Smooth muscle cell (in vitro differentiated cells): ENCODE data around the gene CRYBG1. TPM values are rescaled to one million over a fixed set of nuclear protein-coding genes. Genes with fewer than 3 reads are reported as not detected.

Experiments
- DNase-seq: peaks from one replicate; lab custom pipeline; 2025; ENCODE audit not compliant: unreplicated experiment; lab: John Stamatoyannopoulos, UW
- H2AFZ ChIP-seq: fragments of 200-600 bp; sonication (generic); 2 replicates; pipeline ENCODE4 v1.6.0; 2016; ENCODE audit warnings: antibody characterized with exemption, low read depth, mild to moderate bottlenecking
- H3F3A ChIP-seq: fragments of 200-600 bp; sonication (generic); 2 replicates; pipeline ENCODE4 v1.6.0; 2017; ENCODE audit warnings: antibody characterized with exemption, low read depth
- H3K27ac ChIP-seq: fragments of 200-600 bp; sonication (generic); 2 replicates; pipeline ENCODE4 v1.5.1; 2016; ENCODE audit warnings: low read depth, mild to moderate bottlenecking
- H3K27me3 ChIP-seq: fragments of 200-600 bp; sonication (generic); 2 replicates; pipeline ENCODE4 v1.6.1; 2016; ENCODE audit warnings: low read depth, mild to moderate bottlenecking
- H3K36me3 ChIP-seq: fragments of 200-600 bp; sonication (generic); 2 replicates; pipeline ENCODE4 v1.5.1; 2016; ENCODE audit warnings: low read depth
- H3K4me1 ChIP-seq: fragments of 200-600 bp; sonication (generic); 2 replicates; pipeline ENCODE4 v1.5.1; 2016; ENCODE audit warnings: low read depth
- H3K4me2 ChIP-seq: fragments of 200-600 bp; sonication (generic); 2 replicates; pipeline ENCODE4 v1.6.0; 2016; ENCODE audit warnings: mild to moderate bottlenecking
- H3K4me3 ChIP-seq: fragments of 200-600 bp; sonication (generic); 2 replicates; pipeline ENCODE4 v1.5.1; 2016; ENCODE audit warnings: mild to moderate bottlenecking
- H3K79me2 ChIP-seq: fragments of 200-600 bp; sonication (generic); 2 replicates; pipeline ENCODE4 v1.6.0; 2016; ENCODE audit warnings: low read depth, mild to moderate bottlenecking
- H3K9ac ChIP-seq: fragments of 200-600 bp; sonication (generic); 2 replicates; pipeline ENCODE4 v1.6.0; 2016; ENCODE audit warnings: low read depth
- H3K9me3 ChIP-seq: fragments of 200-600 bp; sonication (generic); replicated peaks from 2 replicates; pipeline ENCODE4 v1.5.1; 2016; ENCODE audit warnings: low read depth
- H4K20me1 ChIP-seq: fragments of 200-600 bp; sonication (generic); 2 replicates; pipeline ENCODE4 v1.6.0; 2016; ENCODE audit warnings: low read depth
- CTCF ChIP-seq: fragments of 200-600 bp; sonication (generic); IDR thresholded peaks from 2 replicates; pipeline ENCODE4 v1.5.1; 2017; ENCODE audit warnings: borderline replicate concordance, mild to moderate bottlenecking, antibody characterized with exemption; ENCODE audit not compliant: insufficient read depth, poor library complexity, severe bottlenecking
- WGBS: methylation state at CpG from one replicate; pipeline ENCODE4 v1.1.7; 2016; ENCODE audit warnings: low lambda C conversion rate; 5-methylcytosine and 5-hydroxymethylcytosine counted together
- polyA plus RNA-seq: library from polyadenylated mRNA; unstranded; fragments of >200 nt; fragmentation: Nextera tagmentation; extraction: Ambion mirVana; gene quantifications from 2 replicates; pipeline ENCODE4 v1.2.1, GENCODE V29; 2016
- total RNA-seq: library from RNA; depleted of rRNA; stranded (reverse); fragments of >200 nt; gene quantifications from 2 replicates; pipeline ENCODE4 v1.2.3, GENCODE V29; 2014

The CRYBG1 gene
- total and polyA plus RNA-seq, 2 experiments from 2014 or later, result 0.98 to 11.9 TPM

- TF ChIP-seq CTCF, result no peak
- DNase-seq, result no peak
- H3F3A ChIP-seq, result no peaks in the 10 kb centered on the region
- no peaks in the 10 kb centered on the region for H3K9me3 ChIP-seq
- H3K36me3 ChIP-seq, result no peaks in the 10 kb centered on the region
- no peak overlapping the region for H3K9ac ChIP-seq
- H3K4me1 ChIP-seq, result no peaks in the 10 kb centered on the region
- no peak overlapping the region for H3K27ac ChIP-seq
- no peaks in the 10 kb centered on the region for H4K20me1 ChIP-seq
- no peak overlapping the region for H3K4me3 ChIP-seq
- no peak overlapping the region for H2AFZ ChIP-seq
- H3K27me3 ChIP-seq, result peaks cover 23% of the 10 kb centered on the region
- WGBS, result 82% methylated on average over 3 of the region's 3 CpGs
- no peaks in the 10 kb centered on the region for H3K79me2 ChIP-seq
- no peak overlapping the region for H3K4me2 ChIP-seq
Observed at GRCh38 chr6:106411056-106411455, 50.5 kb downstream of the CRYBG1 start.

GRCh38 chr6:106411643-106412200 lies 51.2 kb downstream of the CRYBG1 start:
- Histone ChIP-seq H3K4me3 (no peak overlapping the region), H3K9ac (no peak overlapping the region), H3K36me3 (no peaks in the 10 kb centered on the region), H3K79me2 (no peaks in the 10 kb centered on the region), H3K4me1 (no peaks in the 10 kb centered on the region), H2AFZ (no peak overlapping the region), H3K4me2 (no peak overlapping the region), H3K9me3 (no peaks in the 10 kb centered on the region), H3F3A (no peaks in the 10 kb centered on the region), H3K27me3 (peaks cover 23% of the 10 kb centered on the region), H3K27ac (no peak overlapping the region), H4K20me1 (no peaks in the 10 kb centered on the region)
- DNase-seq, result no peak
- WGBS, result 84% methylated on average over 6 of the region's 6 CpGs
- no peak for TF ChIP-seq CTCF

- H3K4me2 ChIP-seq, result no peak overlapping the region
- no peaks in the 10 kb centered on the region for H4K20me1 ChIP-seq
- no peak for TF ChIP-seq CTCF
- no peak overlapping the region for H2AFZ ChIP-seq
- peaks cover 23% of the 10 kb centered on the region for H3K27me3 ChIP-seq
- no peaks in the 10 kb centered on the region for H3K4me1 ChIP-seq
- H3K9me3 ChIP-seq, result no peaks in the 10 kb centered on the region
- H3K36me3 ChIP-seq, result no peaks in the 10 kb centered on the region
- H3K9ac ChIP-seq, result no peak overlapping the region
- H3K79me2 ChIP-seq, result no peaks in the 10 kb centered on the region
- H3F3A ChIP-seq, result no peaks in the 10 kb centered on the region
- no peak overlapping the region for H3K27ac ChIP-seq
- H3K4me3 ChIP-seq, result no peak overlapping the region
- DNase-seq, result no peak
Observed at GRCh38 chr6:106413016-106413415, 52.5 kb downstream of the CRYBG1 start.

GRCh38 chr6:106413722-106414121 lies 53.2 kb downstream of the CRYBG1 start:
- DNase-seq, result no peak
- peaks cover 23% of the 10 kb centered on the region for H3K27me3 ChIP-seq
- no peaks in the 10 kb centered on the region for H3K79me2 ChIP-seq
- no peak for TF ChIP-seq CTCF
- WGBS, result 70% methylated on average over 2 of the region's 2 CpGs
- no peak overlapping the region for H3K4me3 ChIP-seq
- H4K20me1 ChIP-seq, result no peaks in the 10 kb centered on the region
- H3K9me3 ChIP-seq, result no peaks in the 10 kb centered on the region
- no peak overlapping the region for H2AFZ ChIP-seq
- H3K9ac ChIP-seq, result no peak overlapping the region
- no peaks in the 10 kb centered on the region for H3K4me1 ChIP-seq
- no peak overlapping the region for H3K27ac ChIP-seq
- H3F3A ChIP-seq, result no peaks in the 10 kb centered on the region
- no peak overlapping the region for H3K4me2 ChIP-seq
- H3K36me3 ChIP-seq, result no peaks in the 10 kb centered on the region
